Measurements from ENCODE around the gene PHF14. TPM values are rescaled to one million over a fixed set of nuclear protein-coding genes. Genes with fewer than 3 reads are reported as not detected.

The PHF14 gene
- total RNA-seq, 1 donor from 2014 or later = 63.9 TPM

GRCh38 chr7:11196143-11196542, 222.5 kb downstream of the PHF14 start:
- DNase-seq (ENCODE audit: low spot score, unreplicated experiment) = no peak
- Mint-ChIP-seq H3K4me1 (ENCODE audit: low read depth) (peaks cover 21% of the 10 kb centered on the region), H3K36me3 (ENCODE audit: insufficient read depth) (no peaks in the 10 kb centered on the region), H3K27ac (no peak overlapping the region), H3K4me3 (ENCODE audit: low read depth) (no peak overlapping the region), H3K27me3 (peaks cover 13% of the 10 kb centered on the region), H3K9me3 (ENCODE audit: low read depth) (no peaks in the 10 kb centered on the region)
- TF ChIP-seq CTCF (IDR thresholded peaks at IDR 0.05; ENCODE audit: unreplicated experiment) = no peak

DNA sequence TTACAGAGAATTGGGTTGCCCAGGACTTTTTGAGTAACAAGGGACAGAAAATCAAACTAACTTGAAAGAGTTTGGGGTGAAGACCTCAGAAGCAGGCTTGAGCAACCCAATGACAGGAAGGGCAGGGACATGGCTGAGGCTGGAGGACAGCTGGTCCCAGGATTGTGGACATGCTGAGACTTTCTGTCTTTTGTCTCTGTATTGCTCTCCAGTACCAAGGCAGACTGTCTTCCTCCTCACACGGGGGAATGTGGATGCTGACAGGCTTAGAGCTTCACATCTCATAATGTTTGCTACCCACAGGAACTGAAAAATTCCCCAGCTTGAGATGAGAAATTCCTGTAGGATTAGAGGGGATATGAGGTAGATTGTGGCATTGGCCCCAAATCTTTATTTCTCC, 229.6 kb downstream of the PHF14 start:
- peaks cover 54% of the 10 kb centered on the region for H3K27me3 Mint-ChIP-seq
- no peaks in the 10 kb centered on the region for H3K9me3 Mint-ChIP-seq (ENCODE audit: low read depth)
- DNase-seq (ENCODE audit: low spot score, unreplicated experiment) = no peak
- no peak overlapping the region for H3K27ac Mint-ChIP-seq
- H3K36me3 Mint-ChIP-seq (ENCODE audit: insufficient read depth) = no peaks in the 10 kb centered on the region
- H3K4me1 Mint-ChIP-seq (ENCODE audit: low read depth) = peaks cover 12% of the 10 kb centered on the region
- TF ChIP-seq CTCF (IDR thresholded peaks at IDR 0.05; ENCODE audit: unreplicated experiment) = no peak
- no peak overlapping the region for H3K4me3 Mint-ChIP-seq (ENCODE audit: low read depth)

DNA sequence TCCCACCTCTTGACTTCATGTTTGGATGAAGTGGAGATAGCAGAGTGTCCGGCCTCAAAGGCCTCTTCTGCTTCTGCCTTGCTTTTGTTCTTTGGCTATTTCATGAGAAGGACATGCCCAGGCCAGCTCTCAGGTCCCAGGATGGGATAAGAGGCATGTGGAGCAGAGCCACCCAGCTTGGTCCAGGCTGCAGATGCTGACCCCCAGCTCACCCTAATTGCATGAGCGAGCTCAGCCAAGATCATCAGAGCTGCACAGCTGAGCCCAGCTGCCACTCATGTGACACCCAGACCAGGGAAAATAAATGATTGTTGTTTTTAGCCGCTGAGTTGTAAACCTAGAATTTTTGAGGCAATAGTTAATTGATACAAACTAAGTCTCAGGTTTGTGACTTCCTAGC, 230.0 kb downstream of the PHF14 start:
- H3K27ac Mint-ChIP-seq = no peak overlapping the region
- no peak overlapping the region for H3K4me3 Mint-ChIP-seq (ENCODE audit: low read depth)
- no peak for DNase-seq (ENCODE audit: low spot score, unreplicated experiment)
- peaks cover 15% of the 10 kb centered on the region for H3K4me1 Mint-ChIP-seq (ENCODE audit: low read depth)
- TF ChIP-seq CTCF (IDR thresholded peaks at IDR 0.05; ENCODE audit: unreplicated experiment) = no peak
- no peaks in the 10 kb centered on the region for H3K36me3 Mint-ChIP-seq (ENCODE audit: insufficient read depth)
- peaks cover 54% of the 10 kb centered on the region for H3K27me3 Mint-ChIP-seq
- no peaks in the 10 kb centered on the region for H3K9me3 Mint-ChIP-seq (ENCODE audit: low read depth)

- Mint-ChIP-seq H3K4me3 (ENCODE audit: low read depth) (no peak overlapping the region), H3K4me1 (ENCODE audit: low read depth) (peaks cover 22% of the 10 kb centered on the region), H3K9me3 (ENCODE audit: low read depth) (no peaks in the 10 kb centered on the region)
These were observed 232.7 kb downstream of the PHF14 start for GRCh38 chr7:11206177-11206899.

DNA sequence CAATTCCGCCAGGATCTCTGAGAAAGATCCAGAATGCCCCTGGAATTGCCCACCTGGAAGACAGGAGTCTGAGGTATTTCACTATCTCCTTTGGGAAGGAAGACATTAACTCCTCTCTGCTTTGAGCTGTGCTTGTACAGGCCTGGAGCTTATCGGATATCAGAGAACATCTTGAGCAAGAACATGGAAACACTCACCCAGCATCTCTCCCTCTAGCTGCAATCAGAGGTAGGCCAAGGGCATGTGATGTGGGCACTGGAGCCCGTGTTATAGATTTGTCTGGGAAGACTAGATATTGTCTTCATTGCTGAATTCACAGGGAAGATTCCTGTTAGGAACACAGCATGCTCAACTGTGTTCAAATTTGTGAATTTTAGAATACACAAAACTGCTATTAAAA, 233.9 kb downstream of the PHF14 start:
- Mint-ChIP-seq H3K9me3 (ENCODE audit: low read depth) (no peaks in the 10 kb centered on the region), H3K4me1 (ENCODE audit: low read depth) (peaks cover 22% of the 10 kb centered on the region), H3K27ac (no peak overlapping the region), H3K4me3 (ENCODE audit: low read depth) (no peak overlapping the region), H3K27me3 (peaks cover 41% of the 10 kb centered on the region), H3K36me3 (ENCODE audit: insufficient read depth) (no peaks in the 10 kb centered on the region)
- TF ChIP-seq CTCF (IDR thresholded peaks at IDR 0.05; ENCODE audit: unreplicated experiment) = no peak
- no peak for DNase-seq (ENCODE audit: low spot score, unreplicated experiment)

More at GRCh38 chr7:11206177-11206899, 232.7 kb downstream of the PHF14 start:
- H3K27ac Mint-ChIP-seq = no peak overlapping the region
- peaks cover 51% of the 10 kb centered on the region for H3K27me3 Mint-ChIP-seq
- H3K36me3 Mint-ChIP-seq (ENCODE audit: insufficient read depth) = no peaks in the 10 kb centered on the region
- no peak for DNase-seq (ENCODE audit: low spot score, unreplicated experiment)
- no peak for TF ChIP-seq CTCF (IDR thresholded peaks at IDR 0.05; ENCODE audit: unreplicated experiment)

Data from progenitor cell of endocrine pancreas (in vitro differentiated cells).